NCI-H2196 treated with DMSO at 0.1 percent for 48 hours (cell line): ENCODE results near the gene GTF2F2.

Experiments
- DNase-seq: peaks from one replicate; lab custom pipeline; 2025; ENCODE audit not compliant: unreplicated experiment; lab: John Stamatoyannopoulos, UW

Gene GTF2F2

GRCh38 chr13:45209229-45209628 lies 88.9 kb downstream of the GTF2F2 start:
- DNase-seq = no peak

- DNase-seq = no peak
Measured at GRCh38 chr13:45215392-45216077, 95.2 kb downstream of the GTF2F2 start.

- no peak for DNase-seq
Measured at GRCh38 chr13:45216193-45216592, 95.9 kb downstream of the GTF2F2 start.

- DNase-seq = no peak
Measured at GRCh38 chr13:45218689-45219088, 98.4 kb downstream of the GTF2F2 start.

GRCh38 chr13:45219123-45219891 lies 99.0 kb downstream of the GTF2F2 start:
- DNase-seq = no peak

- no peak for DNase-seq
Measured at GRCh38 chr13:45219938-45220375, 99.6 kb downstream of the GTF2F2 start.

GRCh38 chr13:45220403-45220802 lies 100.1 kb downstream of the GTF2F2 start:
- no peak for DNase-seq

- DNase-seq = no peak
Measured at GRCh38 chr13:45222516-45222915, 102.2 kb downstream of the GTF2F2 start.

- no peak for DNase-seq
Measured at GRCh38 chr13:45222919-45223318, 102.6 kb downstream of the GTF2F2 start.

GRCh38 chr13:45224176-45224575 lies 103.9 kb downstream of the GTF2F2 start:
- no peak for DNase-seq

- DNase-seq = no peak
Measured at GRCh38 chr13:45225370-45225769, 105.1 kb downstream of the GTF2F2 start.

GRCh38 chr13:45226024-45226423 lies 105.7 kb downstream of the GTF2F2 start:
- no peak for DNase-seq

- DNase-seq = no peak
Measured at GRCh38 chr13:45228002-45228401, 107.7 kb downstream of the GTF2F2 start.

GRCh38 chr13:45229172-45229571 lies 108.9 kb downstream of the GTF2F2 start:
- no peak for DNase-seq

- DNase-seq = no peak
Measured at GRCh38 chr13:45231305-45231704, 111.0 kb downstream of the GTF2F2 start.

- peak; percentile 1 for DNase-seq
Measured at GRCh38 chr13:45231722-45232121, 111.4 kb downstream of the GTF2F2 start.

- no peak for DNase-seq
Measured at GRCh38 chr13:45232591-45232990, 112.3 kb downstream of the GTF2F2 start.

- DNase-seq = no peak
Measured at GRCh38 chr13:45238945-45239795, 118.9 kb downstream of the GTF2F2 start.

GRCh38 chr13:45240143-45240542 lies 119.8 kb downstream of the GTF2F2 start:
- no peak for DNase-seq

- no peak for DNase-seq
Measured at GRCh38 chr13:45242070-45242469, 121.8 kb downstream of the GTF2F2 start.

- no peak for DNase-seq
Measured at GRCh38 chr13:45242524-45242923, 122.2 kb downstream of the GTF2F2 start.

GRCh38 chr13:45243077-45243476 lies 122.8 kb downstream of the GTF2F2 start:
- DNase-seq = no peak
